Activated gamma-delta T cell (primary cell): Measurements from ENCODE around the gene RPEL1.
"Not testable (repeated sequence)": the region's sequence is repeated elsewhere in the genome, so short reads cannot be mapped to it uniquely, and the experiment has no call there.

Experiments used
- DNase-seq: peaks from one replicate; lab custom pipeline; 2025; lab: John Stamatoyannopoulos, UW

Gene RPEL1

DNA sequence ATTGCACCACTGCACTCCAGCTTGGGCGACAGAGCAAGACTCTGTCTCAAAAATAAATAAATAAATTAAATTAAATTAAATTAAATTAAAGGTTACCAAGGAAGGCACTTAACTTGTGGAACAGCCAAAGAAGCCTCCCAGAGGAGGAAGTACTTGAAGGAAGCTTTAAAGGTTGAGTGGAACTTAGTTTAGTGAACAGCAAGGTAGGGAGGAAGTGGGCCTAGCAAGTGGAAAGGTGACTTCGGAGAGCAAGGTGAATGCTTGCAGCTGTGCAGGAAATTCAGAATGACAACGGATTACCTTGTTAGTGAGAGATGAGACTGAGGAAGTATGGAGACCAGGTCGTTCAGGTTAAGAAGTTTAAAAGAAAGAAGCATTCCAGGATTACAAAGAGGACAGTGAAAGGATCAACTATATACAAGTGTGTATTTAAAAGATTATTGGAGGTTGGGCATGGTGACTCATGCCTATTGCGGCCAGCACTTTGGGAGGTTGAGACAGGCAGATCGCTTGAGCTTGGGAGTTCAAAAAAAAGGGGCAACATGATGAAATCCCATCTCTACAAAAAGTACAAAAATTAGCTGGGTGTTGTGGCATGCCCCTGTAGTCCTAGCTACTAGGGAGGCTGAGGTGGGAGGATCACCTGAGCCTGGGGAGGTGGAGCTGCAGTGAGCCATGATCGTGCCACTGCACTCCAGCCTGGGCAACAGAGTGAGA lies 12.8 kb upstream of the RPEL1 start:
- DNase-seq: no peak

DNA sequence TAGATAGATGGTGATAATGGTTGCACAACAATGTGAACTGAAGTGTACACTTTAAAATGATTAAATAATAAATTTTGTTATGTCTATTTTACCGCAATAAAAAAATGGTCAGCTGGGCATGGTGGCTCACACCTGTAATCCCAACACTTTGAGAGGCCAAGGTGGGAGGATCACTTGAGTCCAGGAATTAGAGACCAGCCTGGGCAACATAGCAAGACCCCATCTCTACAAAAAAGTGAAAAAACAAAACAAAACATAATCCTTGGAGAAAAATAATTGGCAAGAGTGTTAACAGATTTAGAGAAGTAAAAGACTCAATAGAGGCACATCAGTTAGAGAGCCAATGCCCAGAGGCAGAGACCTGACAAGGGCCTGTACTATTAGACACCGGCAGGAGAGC lies 9.9 kb upstream of the RPEL1 start:
- DNase-seq: no peak

DNA sequence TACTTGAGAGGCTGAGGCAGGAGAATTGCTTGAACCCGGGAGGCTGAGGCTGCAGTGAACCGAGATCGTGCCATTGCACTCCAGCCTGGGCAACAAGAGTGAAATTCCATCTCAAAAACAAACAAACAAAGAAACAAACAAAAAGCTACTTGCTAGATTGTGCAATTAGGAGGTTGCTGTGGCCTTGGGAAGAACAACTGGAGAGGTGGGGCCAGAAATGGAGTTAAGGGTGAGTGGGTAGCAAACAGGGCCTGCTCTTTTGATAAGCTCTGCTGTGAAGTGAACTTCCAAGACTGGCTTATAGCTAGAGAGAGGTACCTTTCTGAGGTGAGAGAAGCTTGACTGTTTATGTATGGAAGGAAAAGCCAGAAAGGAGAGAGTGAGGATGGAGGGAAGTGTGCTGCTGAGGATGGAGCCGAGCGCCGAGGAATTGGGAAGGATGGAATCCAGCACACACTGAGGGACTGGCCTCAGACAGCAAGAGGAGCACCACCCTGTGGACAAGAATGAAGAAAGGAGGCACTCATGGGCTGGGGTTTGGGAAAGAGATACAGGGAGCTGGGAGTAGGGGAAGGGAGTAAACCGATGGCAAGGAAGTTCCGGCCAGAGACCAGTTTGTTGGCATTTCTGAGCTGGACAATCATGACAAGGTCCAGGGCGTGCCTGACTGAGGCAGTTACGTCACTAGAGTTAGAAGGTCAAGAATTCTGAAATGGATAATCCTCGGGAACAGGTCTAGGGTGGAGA lies 7.0 kb upstream of the RPEL1 start:
- no peak for DNase-seq

DNA sequence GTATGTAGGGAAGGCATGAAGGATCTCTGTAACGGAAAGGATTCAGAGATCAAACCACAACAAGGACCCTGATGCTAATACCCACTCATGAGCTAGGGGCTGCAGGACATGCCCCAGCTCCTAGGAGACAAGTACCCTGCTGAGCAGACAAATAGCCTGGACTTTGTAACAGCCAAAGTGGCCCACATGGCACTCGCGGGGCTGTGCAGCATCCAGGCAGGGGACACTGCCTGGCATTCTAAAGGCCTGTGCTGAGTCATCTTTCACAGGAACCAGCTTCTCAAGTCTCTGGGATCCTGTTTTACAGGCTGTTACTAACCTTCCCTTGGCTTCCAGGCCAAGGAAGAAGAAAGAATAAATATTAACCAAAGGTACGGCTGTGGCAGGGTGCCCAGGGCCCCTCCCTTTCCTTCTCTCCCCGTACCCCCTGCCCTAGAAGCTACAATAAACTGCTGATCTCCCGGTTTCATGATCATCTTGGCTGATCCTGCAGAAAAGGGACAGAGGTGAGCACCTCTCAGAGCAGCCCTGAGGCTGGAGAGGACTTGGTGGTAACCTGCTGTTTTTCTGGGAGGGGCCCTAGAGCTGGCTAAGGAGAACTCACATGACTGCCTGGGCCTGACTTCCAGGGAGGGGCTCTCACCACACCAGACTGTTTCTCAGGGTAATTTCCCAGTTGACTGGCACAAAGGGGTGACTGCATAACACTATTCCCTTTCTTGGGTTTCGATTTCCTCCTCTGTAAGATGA lies 4.2 kb upstream of the RPEL1 start:
- no peak for DNase-seq

DNA sequence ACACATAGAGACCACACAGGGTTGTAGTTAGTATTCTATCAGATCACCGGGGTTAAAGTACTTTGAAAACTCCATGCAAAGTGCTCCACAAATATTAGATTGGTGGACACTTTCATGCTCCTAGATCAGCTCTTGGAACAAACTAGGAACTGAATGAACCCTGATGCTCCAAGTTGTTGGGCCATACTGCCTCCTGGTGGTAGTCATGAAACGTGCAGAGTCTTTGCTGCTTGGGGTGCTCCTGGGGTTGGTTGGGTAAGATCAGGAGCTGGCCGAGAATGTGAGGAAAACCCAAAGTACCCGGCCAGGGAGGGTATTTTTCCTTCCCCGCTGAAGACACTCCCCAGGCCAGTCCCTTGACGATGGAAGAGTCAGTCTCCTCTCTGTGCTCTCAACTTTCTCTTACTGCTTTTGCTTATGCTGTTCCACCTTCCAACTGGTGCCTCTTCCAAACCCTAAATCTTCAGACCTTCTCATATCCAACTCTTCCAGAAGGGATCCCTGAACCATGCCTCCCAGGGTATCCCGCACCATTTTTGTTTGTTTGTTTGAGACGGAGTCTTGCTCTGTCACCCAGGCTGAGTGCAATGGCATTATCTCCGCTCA lies 918 bp upstream of the RPEL1 start:
- no peak for DNase-seq

DNA sequence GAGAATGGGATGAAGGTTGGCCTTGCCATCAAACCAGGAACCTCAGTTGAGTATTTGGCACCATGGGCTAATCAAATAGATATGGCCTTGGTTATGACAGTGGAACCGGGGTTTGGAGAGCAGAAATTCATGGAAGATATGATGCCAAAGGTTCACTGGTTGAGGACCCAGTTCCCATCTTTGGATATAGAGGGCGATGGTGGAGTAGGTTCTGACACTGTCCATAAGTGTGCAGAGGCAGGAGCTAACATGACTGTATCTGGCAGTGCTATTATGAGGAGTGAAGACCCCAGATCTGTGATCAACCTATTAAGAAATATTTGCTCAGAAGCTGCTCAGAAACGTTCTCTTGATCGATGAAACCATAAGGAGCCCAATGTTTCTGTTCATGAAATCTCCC lies 637 bp downstream of the RPEL1 start:
- no peak for DNase-seq

DNA sequence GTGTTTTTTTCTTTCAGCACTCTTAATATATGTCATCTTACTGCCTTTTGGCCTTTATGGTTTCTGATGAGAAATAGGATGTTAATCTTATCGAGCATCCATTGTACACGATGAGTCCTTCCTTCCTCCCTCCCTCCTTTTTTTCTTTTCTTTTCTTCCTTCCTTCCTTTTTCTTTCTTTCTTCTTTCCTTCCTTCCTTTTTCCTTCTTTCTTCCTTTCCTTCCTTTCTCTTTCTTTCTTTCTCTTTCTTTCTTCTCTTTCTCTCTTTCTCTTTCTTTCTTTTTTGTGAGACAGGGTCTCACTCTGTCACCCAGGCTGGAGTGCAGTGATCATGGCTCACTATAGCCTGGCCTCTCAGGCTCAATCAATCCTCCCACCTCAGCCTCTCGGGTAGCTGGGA lies 8.4 kb downstream of the RPEL1 start:
- DNase-seq: no peak

DNA sequence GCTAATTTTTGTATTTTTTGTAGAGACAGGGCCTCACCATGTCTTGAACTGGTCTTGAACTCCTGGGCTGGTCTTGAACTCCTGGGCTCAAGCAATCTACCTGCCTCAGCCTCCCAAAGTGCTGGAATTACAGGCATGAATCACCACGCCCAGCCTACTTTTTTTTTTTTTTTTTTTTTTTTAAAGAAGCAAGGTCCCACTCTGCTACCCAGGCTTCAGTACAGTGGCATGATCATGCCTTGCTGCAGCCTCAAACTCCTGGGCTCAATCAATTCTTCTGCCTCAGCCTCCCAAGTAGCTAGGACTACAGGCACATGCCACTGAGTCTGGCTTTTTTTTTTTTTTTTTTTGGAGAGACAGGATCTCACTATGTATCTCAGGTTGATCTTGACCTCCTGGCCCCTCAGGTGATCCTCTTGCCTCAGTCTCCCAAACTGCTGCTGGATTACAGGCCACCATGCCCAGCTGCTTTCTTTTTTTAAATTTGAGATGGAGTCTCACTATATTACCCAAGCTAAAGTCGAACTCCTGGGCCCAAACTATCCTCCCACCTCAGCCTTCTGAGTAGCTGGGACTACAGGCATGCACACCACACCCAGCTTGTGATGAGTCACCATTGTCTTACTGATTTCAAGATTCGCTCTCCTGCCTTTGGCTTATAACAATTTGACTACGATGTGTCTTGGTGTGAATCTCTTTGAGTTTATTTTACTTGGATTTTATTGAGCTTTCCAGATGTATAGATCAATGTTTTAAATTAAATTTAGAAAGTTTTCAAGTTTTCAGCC lies 9.0 kb downstream of the RPEL1 start:
- DNase-seq: no peak

DNA sequence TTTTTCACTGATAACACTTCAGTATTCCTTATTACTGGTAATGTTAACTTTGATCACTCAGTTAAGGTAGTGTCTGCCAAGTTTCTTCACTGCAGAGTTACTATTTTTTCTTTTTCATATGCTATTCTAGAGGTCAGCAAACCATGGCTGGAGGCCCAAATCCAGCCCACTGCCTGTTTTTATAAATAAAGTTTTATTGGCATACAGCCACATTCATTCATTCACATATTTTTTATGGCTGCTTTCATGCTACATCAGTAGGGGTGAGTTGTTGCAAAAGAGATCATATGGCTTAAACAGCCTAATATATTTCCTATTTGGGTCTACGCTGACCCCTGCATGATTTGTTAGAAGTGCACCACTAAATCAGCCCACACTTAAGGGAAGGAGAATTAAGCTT lies 10.9 kb downstream of the RPEL1 start:
- DNase-seq: no peak

DNA sequence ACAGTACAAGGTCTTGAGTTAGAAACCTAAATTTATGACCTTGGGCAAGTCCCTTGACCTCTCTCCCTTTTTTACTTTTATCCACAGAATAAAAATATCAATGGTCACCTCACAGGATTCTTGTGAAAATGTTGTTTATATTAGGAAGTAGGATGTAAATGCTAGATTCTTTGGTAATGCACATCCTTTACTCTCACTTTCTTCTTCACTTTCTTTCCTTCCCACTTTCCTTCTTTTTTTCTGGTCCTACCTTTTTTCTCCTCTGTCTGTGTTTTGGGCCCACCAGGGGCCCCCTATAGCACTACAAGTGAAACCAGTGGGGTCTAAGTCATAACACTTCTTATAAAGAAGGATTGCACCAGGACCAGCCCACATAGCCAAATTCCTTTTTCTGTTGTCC lies 12.1 kb downstream of the RPEL1 start:
- DNase-seq: no peak

DNA sequence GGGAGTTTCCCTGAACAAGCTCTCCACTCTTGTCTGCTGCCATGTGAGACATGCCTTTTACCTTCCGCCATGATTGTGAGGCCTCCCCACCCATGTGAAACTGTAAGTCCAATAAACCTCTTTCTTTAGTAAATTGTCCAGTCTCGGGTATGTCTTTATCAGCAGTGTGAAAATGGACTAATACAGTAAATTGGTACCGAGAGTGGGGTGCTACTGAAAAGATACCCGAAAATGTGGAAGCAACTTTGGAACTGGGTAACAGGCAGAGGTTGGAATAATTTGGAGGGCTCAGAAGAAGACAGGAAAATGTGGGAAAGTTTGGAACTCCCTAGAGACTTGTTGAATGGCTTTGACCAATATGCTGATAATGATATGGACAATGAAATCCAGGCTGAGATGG lies 13.2 kb downstream of the RPEL1 start:
- DNase-seq: not testable (repeated sequence)

DNA sequence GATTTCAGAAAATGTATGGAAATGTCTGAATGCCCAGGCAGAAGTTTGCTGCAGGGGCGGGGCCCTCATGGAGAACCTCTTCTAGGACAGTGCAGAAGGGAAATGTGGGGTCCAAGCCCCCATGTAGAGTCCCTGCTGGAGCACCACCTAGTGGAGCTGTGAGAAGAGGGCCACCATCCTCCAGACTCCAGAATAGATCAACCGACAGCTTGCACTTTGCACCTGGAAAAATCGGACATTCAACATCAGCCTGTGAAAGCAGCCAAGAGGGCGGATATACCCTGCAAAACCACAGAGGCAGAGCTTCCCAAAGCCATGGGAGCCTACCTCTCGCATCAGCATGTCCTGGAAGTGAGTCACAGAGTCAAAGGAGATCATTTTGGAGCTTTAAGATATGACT lies 14.3 kb downstream of the RPEL1 start:
- no peak for DNase-seq

DNA sequence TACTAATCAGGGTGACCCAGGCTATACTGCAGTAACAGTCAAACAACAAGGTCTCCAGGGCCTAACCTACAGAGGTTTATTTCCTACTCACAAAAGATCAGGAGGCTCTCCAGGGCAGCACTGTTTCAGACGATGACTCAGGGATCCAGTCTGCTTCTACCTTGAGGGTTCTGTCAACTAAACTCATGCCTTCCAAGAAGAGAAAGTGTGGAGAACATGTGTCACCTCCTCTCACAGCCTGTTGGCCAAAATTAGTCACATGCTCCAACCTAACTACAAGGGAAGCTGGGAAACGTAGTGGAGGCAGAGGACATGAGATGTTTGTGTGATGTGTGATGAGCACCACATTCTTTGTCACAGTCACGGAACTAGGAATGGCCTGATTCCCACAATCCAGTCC lies 16.5 kb downstream of the RPEL1 start:
- no peak for DNase-seq

DNA sequence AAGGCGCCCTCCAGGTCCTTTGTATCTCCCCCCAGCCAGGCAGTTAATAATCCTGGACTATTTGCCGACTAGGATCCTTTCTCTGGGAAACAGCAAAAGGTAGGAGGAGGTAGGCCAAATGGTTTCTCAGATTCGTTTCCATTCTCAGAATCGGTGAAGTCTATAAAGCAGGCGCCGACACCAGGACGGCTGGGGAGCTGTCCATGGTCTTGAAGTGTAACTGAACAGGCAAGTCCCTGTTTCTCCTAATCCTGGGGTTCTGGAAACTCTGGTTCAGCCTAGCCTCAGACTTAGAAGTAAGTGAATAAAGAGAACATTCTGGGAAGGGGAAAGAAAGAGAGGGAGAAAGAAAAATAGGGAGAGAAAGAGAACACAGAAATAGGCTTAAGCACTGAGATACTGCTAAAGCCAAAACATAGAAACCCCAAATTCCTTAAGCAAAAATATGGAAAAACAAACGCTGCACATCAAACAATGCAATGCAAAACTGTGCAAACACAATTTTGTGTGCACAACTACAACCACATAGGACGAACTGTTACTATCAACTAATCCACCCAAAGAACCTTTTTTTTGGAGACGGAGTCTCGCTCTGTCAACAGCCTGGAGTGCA lies 20.1 kb downstream of the RPEL1 start:
- no peak for DNase-seq

DNA sequence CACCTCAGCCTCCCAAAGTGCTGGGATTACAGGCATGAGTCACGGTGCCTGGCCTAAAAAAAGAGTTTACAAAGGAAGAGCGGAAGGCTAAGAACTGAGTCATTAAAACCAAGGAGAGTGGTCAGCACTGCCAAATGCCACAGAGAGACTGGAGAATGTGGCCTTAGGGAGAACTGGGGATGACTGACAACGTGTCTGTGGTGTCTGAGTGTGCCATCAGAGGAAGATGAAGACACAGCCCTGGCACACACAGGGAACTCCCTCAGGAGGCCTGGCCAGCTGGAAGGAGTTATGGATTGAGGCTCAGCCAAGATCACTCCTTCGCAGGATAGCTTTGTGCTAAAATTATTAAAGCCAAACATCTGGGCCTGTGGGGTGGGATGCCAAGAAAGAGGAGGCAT lies 27.4 kb downstream of the RPEL1 start:
- no peak for DNase-seq

DNA sequence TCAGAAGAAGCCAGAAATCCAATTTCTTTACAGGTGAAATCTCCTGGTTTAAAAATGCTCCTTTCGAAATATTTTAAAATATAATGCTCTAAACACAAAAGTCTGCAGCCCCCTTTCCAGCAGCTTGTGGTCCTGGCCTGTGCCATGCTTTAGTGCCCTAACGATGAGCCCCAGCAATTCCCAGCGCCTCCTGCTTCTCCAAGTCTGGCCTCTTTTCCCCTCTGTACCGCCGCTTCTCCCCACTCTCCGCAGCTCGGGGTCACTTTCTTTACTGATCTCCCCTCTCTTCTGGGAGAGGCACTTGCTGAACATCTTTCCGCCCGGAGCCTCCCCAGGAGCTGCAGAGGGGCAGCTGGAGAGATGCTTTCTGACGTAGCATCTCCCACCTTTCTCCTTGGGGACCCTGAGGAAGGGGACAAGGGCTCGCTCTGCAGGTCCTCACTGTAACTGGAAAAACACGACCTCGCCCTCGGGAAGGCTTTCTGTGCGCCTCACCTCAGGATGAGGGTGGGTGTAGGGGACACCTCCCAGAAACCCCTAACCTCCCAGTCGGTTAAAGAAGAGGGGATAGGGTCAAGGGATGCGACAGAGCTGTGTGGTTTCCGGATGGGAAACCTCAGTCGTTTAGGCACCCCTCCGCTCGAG lies 30.7 kb downstream of the RPEL1 start:
- DNase-seq: no peak

DNA sequence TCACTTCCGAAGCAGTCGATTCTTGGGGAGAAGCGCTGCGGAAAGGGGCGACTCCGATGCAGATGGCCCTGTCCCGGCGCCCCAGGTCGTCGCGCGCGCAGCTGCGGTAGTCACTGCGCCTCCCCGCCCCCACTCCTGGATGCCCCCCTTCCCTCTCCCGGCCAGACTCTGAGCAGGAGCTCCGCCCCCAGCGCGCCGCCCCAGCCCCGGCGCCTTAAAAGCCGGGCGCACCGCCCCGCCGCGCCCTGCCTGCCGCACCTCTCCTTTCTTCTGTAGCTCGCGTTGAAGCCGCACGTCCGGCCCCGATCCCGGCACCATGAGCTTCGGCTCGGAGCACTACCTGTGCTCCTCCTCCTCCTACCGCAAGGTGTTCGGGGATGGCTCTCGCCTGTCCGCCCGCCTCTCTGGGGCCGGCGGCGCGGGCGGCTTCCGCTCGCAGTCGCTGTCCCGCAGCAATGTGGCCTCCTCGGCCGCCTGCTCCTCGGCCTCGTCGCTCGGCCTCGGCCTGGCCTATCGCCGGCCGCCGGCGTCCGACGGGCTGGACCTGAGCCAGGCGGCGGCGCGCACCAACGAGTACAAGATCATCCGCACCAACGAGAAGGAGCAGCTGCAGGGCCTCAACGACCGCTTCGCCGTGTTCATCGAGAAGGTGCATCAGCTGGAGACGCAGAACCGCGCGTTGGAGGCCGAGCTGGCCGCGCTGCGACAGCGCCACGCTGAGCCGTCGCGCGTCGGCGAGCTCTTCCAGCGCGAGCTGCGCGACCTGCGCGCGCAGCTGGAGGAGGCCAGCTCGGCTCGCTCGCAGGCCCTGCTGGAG lies 31.4 kb downstream of the RPEL1 start, which contains the start of gene INA:
Gene INA, plus strand, starts transcription at position 243 of the 817 bp plus-strand sequence. Its CDS starts 74 bp downstream, at position 317.
- DNase-seq: no peak

DNA sequence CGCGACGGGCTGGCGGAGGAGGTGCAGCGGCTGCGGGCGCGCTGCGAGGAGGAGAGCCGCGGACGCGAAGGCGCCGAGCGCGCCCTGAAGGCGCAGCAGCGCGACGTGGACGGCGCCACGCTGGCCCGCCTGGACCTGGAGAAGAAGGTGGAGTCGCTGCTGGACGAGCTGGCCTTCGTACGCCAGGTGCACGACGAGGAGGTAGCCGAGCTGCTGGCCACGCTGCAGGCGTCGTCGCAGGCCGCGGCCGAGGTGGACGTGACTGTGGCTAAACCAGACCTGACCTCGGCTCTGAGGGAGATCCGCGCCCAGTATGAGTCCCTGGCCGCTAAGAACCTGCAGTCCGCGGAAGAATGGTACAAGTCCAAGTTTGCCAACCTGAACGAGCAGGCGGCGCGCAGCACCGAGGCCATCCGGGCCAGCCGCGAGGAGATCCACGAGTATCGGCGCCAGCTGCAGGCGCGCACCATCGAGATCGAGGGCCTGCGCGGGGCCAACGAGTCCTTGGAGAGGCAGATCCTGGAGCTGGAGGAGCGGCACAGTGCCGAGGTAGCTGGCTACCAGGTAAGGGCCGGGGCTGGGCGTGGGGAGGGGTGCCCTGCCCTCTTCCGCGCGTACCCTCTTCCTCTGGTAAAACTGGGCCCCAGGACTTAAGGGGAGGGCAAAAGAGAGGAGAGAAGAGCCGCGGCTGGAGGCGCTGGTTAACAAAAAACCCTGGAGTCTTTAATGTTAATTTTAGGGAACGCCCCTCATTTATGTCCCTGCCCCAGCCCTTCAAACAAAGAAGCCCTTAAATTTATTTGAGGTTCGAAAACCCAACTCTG lies 32.2 kb downstream of the RPEL1 start:
- DNase-seq: no peak

DNA sequence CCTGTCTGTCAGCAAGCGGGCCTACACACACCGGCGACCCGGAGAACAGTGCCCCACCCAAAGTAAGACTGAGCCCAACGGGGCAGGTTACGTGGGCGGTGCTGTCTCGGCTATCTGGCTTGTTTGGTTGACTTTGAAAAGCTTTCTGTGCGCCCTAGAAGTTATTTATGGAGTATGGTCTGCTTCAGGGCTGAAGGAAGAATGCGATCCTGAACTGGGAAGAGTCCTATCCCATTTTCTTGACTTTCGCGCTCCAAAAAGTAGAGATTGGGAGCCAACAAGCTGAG lies 32.8 kb downstream of the RPEL1 start:
- no peak for DNase-seq
